Peyer's patch (tissue), 4 donors: ENCODE results near the gene HNRNPA1.

Experiments used
- CTCF ChIP-seq, 6 experiments: fragments of 450-650 bp in 4 of 6; fragments of 200-600 bp in 2 of 6; sonication (generic) in 1 of 6; IDR thresholded peaks; one replicate each; pipeline ENCODE4 v1.5.1; 2017 to 2019; ENCODE audit warnings: antibody characterized with exemption in 6 of 6, mild to moderate bottlenecking in 3 of 6, moderate library complexity in 1 of 6
- POLR2A ChIP-seq, 2 donors: fragments of 450-650 bp; IDR thresholded peaks; one replicate each; pipeline ENCODE4 v1.5.1; 2017; ENCODE audit warnings: antibody characterized with exemption in 2 of 2, mild to moderate bottlenecking in 2 of 2, moderate library complexity in 2 of 2

- TF ChIP-seq POLR2A (IDR thresholded peaks at IDR 0.05) (no peak), CTCF (IDR thresholded peaks at IDR 0.05) (no peak)
Observed at GRCh38 chr12:54232790-54233189, 47.7 kb upstream of the HNRNPA1 start.
